GM12878 (cell line): Measurements from ENCODE around the gene SIX5. TPM values are rescaled to one million over a fixed set of nuclear protein-coding genes. Genes with fewer than 3 reads are reported as not detected.

ENCODE experiments used
- EGR1 ChIP-seq, 2 experiments: IDR thresholded peaks; 1 replicate in 1 of 2; 2 replicates in 1 of 2; pipeline ENCODE4 v1.6.1; 2011 to 2012; ENCODE audit warnings: low read depth in 2 of 2, low read length in 2 of 2, borderline replicate concordance in 1 of 2, mild to moderate bottlenecking in 1 of 2, moderate library complexity in 1 of 2
- ELK1 ChIP-seq: IDR thresholded peaks from 2 replicates; pipeline ENCODE4 v1.6.1; 2012; ENCODE audit warnings: low read depth, low read length, improper control_type of control experiment
- IRF4 ChIP-seq: IDR thresholded peaks from 2 replicates; pipeline ENCODE4 v1.6.1; 2011; ENCODE audit warnings: low read depth, low read length
- MLLT1 ChIP-seq: fragments of 450-650 bp; IDR thresholded peaks from 2 replicates; pipeline ENCODE4 v1.6.1; 2016; ENCODE audit warnings: mild to moderate bottlenecking
- ZNF24 ChIP-seq: fragments of 450-650 bp; IDR thresholded peaks from 2 replicates; pipeline ENCODE4 v1.6.1; 2017; ENCODE audit warnings: antibody characterized with exemption, mild to moderate bottlenecking
- polyA plus RNA-seq, 11 experiments: library from polyadenylated mRNA; depleted of rRNA in 4 of 11; unstranded in 6 of 11; stranded (reverse) in 5 of 11; fragments of >200 nt; fragmentation: Nextera tagmentation in 4 of 11; fragmentation: Illumina TruSeq in 1 of 11; extraction: Ambion mirVana in 4 of 11; extraction: Trizol in 1 of 11; gene quantifications; 1 replicate in 1 of 11; 2 replicates in 10 of 11; pipeline versions ENCODE4 v1.2.1 to v1.2.3, GENCODE V29; 2011 to 2016; ENCODE audit warnings: inconsistent platforms in 2 of 11, missing spikeins in 2 of 11, low read depth in 1 of 11
- total RNA-seq, 4 experiments: library from RNA; depleted of rRNA in 3 of 4; stranded (reverse); fragments of >200 nt in 3 of 4; fragmentation: Illumina TruSeq in 1 of 4; extraction: Trizol in 1 of 4; gene quantifications; 2 replicates each; pipeline versions ENCODE4 v1.2.1 to v1.2.3, GENCODE V29; 2013 to 2021
- TF ChIP-seq, protein P1 (sequence below): fragments of 450-650 bp; formaldehyde crosslinking; IDR thresholded peaks from 2 replicates; pipeline ENCODE4 v1.4.0; 2020; ENCODE audit warnings: mild to moderate bottlenecking, moderate library complexity
- TF ChIP-seq, protein P2 (sequence below): fragments of 450-650 bp; IDR thresholded peaks from 2 replicates; pipeline ENCODE4 v1.6.1; 2017; ENCODE audit warnings: antibody characterized with exemption, mild to moderate bottlenecking, moderate library complexity

SIX5 gene
- total and polyA plus RNA-seq, 10 of the 15 experiments (the other 5 are each of a cell fraction or from before 2014, with no cell fraction given), result 1.9 to 10.5 (median 3.0) TPM; not detected in 2

GRCh38 chr19:45809643-45810159 is 40.6 kb upstream of the SIX5 start (continued):
- TF ChIP-seq, protein P1, sequence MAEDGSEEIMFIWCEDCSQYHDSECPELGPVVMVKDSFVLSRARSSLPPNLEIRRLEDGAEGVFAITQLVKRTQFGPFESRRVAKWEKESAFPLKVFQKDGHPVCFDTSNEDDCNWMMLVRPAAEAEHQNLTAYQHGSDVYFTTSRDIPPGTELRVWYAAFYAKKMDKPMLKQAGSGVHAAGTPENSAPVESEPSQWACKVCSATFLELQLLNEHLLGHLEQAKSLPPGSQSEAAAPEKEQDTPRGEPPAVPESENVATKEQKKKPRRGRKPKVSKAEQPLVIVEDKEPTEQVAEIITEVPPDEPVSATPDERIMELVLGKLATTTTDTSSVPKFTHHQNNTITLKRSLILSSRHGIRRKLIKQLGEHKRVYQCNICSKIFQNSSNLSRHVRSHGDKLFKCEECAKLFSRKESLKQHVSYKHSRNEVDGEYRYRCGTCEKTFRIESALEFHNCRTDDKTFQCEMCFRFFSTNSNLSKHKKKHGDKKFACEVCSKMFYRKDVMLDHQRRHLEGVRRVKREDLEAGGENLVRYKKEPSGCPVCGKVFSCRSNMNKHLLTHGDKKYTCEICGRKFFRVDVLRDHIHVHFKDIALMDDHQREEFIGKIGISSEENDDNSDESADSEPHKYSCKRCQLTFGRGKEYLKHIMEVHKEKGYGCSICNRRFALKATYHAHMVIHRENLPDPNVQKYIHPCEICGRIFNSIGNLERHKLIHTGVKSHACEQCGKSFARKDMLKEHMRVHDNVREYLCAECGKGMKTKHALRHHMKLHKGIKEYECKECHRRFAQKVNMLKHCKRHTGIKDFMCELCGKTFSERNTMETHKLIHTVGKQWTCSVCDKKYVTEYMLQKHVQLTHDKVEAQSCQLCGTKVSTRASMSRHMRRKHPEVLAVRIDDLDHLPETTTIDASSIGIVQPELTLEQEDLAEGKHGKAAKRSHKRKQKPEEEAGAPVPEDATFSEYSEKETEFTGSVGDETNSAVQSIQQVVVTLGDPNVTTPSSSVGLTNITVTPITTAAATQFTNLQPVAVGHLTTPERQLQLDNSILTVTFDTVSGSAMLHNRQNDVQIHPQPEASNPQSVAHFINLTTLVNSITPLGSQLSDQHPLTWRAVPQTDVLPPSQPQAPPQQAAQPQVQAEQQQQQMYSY (CRISPR knock-in tag), result no peak
- TF ChIP-seq MLLT1, result no peak
- no peak for TF ChIP-seq ZNF24
- TF ChIP-seq, protein P2, sequence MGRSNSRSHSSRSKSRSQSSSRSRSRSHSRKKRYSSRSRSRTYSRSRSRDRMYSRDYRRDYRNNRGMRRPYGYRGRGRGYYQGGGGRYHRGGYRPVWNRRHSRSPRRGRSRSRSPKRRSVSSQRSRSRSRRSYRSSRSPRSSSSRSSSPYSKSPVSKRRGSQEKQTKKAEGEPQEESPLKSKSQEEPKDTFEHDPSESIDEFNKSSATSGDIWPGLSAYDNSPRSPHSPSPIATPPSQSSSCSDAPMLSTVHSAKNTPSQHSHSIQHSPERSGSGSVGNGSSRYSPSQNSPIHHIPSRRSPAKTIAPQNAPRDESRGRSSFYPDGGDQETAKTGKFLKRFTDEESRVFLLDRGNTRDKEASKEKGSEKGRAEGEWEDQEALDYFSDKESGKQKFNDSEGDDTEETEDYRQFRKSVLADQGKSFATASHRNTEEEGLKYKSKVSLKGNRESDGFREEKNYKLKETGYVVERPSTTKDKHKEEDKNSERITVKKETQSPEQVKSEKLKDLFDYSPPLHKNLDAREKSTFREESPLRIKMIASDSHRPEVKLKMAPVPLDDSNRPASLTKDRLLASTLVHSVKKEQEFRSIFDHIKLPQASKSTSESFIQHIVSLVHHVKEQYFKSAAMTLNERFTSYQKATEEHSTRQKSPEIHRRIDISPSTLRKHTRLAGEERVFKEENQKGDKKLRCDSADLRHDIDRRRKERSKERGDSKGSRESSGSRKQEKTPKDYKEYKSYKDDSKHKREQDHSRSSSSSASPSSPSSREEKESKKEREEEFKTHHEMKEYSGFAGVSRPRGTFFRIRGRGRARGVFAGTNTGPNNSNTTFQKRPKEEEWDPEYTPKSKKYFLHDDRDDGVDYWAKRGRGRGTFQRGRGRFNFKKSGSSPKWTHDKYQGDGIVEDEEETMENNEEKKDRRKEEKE, result no peak
- no peak for TF ChIP-seq EGR1 (IDR thresholded peaks at IDR 0.05; ENCODE audit: borderline replicate concordance in 1 of 2, low read depth in 2 of 2, low read length in 2 of 2)
- no peak for TF ChIP-seq IRF4
- no peak for TF ChIP-seq ELK1
- TF ChIP-seq, all 136 proteins: peak for 3
